HG03095 (cell line): ENCODE results near the gene DIO2.

Experiments
- ATAC-seq: cut with Tn5 transposase; IDR thresholded peaks from one replicate; pipeline ENCODE4 v1.9.1; 2021; ENCODE audit warnings: moderate library complexity; ENCODE audit not compliant: unreplicated experiment

Gene DIO2

DNA sequence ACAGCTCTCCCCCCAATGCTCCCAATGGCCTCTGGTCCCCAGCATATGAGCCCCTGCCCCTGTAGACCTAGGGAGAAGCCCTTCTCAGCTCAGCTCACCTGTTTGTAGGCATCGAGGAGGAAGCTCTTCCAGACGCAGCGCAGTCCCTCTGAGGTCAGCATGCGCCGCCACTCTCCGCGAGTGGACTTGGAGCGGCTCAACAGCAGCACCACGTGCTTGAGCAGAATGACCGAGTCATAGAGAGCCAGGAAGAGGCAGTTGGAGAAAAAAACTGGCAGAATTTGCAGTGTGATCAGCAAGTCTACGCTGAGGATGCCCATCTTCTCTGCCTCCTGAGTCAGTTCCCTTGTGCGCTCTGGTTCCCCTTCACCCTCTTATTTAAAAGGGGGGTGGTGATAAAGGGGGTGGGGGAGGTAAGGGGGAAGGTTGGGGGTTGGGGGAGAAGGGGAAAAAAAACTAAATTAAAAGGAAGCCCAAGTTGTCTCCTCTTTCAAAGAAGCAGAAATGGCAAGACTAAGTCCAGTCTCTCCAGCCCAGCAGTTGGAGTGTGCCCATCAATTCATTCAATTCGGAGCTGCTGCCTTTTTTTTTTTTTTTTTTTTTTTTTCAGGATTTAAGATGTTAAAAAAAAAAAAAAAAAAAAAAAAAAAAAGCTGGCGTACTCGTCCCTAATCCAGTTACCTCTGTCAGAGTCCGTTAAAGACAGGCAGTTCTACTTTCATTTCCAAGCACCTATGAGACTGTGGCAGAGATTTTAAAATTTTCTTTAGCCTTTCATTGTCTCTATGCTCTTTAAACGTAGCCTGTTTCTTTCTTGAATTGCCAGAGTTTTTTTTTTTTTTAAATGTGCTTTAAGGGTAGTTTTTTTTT, at the start of gene DIO2:
DIO2 (minus strand) TSS at position 352 of the 870 bp plus-strand sequence; CDS start at position 320, 32 bp downstream.
- no peak for ATAC-seq

GRCh38 chr14:80260645-80261044, 49.3 kb upstream of the DIO2 start:
- no peak for ATAC-seq

GRCh38 chr14:80239631-80240030, 28.3 kb upstream of the DIO2 start:
- ATAC-seq: no peak

DNA sequence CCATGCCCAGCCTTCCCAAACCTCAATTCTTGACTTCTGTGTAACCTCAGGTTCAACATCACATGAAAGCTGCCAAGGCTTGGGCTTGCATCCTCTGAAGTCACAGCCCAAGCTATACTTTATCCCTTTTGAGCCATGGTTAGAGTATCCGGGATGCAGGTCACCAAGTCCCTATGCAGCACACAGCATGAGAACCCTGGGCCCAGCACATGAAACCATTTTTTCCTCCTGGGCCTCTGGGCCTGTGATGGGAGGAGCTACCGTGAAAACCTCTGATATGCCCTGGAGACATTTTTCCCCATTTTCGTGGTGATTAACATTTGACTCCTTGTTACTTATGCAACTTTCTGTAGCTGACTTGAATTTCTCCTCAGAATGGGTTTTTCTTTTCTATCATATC, 25.8 kb upstream of the DIO2 start:
- ATAC-seq: no peak

- no peak for ATAC-seq
These were observed 22.3 kb upstream of the DIO2 start for GRCh38 chr14:80233470-80234089.

DNA sequence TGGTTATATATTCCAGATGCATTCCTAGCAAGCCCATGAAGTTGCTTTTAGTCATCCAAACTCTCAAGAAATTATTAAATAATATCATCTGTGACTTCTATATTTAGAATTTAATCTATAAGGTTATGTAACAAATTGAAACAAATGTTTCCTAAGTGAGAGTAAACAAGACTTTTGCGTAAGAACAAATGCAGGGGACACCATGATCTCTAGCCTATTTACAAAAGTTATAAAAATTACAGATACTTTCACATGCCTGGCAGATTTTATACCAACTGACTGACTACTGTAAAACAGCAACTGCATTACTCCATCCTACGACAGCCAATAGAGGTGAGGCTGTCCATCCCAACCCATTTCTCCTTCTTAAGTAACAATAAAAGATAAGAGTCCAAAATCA, 20.4 kb upstream of the DIO2 start:
- ATAC-seq: no peak

- ATAC-seq: no peak
These were observed 12.6 kb upstream of the DIO2 start for GRCh38 chr14:80223696-80224465.

- no peak for ATAC-seq
These were observed 5.5 kb upstream of the DIO2 start for GRCh38 chr14:80216818-80217217.

- no peak for ATAC-seq
These were observed 4.7 kb upstream of the DIO2 start for GRCh38 chr14:80215756-80216581.

GRCh38 chr14:80215081-80215480, 3.8 kb upstream of the DIO2 start:
- no peak for ATAC-seq

DNA sequence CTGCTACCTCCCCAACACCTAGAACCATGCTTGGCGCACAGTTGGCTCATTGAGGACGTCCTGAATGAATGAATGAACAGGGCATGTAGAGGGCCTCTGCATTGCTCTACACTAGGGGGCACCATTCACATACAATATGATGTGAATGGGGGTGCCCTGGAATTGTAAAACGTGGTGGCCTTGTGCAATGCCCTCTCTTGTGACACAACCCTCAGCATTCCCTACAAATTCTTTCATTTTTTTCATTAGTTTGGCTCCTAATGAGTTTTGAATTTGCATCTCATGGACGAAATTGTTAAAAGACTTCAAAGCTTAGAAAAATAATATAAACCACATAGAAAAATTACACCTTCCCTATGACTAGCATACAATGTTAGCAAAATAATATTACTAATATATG, 2.3 kb upstream of the DIO2 start:
- ATAC-seq: no peak

- ATAC-seq: no peak
These were observed 706 bp upstream of the DIO2 start for GRCh38 chr14:80212023-80212397.

DNA sequence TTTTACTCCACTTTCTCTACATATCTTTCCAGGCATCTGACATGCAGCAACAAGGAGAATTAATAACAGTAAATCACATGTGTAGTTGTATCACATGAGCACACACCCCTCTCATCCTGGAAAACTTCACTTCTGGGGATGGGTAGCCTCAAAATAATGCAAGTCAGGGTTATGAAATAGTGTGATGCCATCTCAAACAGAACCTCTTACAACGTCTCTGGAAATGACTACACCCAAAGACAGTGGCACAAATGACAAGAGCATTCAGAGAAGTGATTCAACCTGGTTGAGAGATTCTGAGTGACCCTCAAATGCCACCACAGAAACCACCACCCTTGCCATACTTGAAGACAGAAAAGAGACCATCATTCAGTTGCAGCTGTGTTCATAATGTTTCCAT, 2.8 kb downstream of the DIO2 start:
- ATAC-seq: no peak

DNA sequence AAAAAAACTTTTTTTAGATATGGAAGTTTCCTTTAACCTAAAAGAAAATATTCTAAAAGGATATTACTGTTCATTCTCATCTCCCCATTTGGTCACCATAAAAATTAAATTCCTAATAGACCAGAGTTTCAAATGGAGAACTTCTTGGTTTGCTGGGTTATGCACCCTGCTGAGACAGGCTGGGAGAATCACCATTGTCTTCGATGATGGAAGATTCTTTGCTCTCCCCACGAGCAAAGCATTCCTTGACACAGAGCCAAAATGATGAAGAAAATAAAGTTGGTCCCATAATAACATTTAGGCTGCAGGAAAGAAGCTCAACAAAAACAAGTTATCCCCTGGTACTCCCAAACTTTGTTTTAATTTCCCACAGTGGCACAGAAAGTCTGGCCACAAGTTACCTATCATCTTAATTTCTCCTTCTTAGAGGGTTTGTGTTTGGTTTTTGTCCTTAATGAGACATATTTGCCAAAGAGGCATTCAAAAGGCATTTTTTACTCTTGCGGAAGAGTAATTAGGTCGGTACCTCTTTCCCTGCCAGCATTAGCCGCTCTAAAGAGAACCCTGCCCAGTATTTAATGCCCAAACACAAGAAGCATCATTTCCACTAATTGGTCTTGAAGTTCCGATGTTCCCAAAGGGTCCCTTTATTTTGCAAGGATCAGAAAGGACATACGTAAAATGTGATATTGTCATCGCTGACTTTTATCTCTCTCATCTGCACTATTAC, 4.8 kb downstream of the DIO2 start:
- no peak for ATAC-seq

DNA sequence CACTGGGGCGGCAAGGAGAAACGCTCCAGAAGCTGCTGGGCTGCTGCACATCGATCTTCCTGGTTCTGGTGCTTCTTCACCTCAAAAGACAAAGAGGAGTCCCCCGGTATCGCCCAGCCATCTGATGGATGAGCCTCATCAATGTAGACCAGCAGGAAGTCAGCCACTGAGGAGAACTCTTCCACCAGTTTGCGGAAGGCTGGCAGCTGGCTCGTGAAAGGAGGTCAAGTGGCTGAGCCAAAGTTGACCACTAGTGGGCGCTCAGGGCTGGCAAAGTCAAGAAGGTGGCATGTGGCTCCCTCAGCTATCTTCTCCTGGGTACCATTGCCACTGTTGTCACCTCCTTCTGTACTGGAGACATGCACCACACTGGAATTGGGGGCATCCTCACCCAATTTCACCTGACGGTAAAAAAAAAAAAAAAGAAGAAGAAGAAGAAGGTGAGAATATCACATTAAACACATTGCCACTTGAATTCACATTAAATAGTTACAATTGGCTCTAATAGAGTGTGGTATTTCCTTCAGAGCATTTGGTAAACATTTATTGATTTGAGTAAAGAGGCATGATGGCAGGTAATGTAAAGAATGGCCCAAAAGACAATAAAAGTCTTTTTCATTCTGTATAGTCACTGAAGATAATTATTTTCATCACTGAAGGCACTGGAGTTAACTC, 8.3 kb downstream of the DIO2 start:
- no peak for ATAC-seq

- ATAC-seq: no peak
These were observed 11.2 kb downstream of the DIO2 start for GRCh38 chr14:80200093-80200492.

DNA sequence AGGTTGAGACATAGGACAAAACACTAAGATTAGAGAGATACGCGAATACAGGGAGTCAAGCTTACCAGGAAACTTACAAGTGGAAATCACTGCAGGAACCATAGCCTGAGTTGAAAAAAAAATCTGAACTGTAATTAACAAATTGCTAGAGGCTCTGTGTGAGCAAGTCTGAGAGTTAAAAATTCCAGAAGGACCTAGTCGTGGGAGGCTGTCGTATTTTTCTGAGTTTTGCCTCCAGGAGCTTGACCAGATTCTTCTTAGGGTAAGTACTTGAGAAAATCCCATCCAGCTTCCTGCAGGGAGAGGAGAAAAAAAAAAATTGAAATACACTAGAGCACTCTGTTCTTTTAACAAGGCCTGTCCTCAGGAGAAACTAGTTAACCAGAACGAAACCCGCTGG, 22.7 kb downstream of the DIO2 start:
- ATAC-seq: no peak

- no peak for ATAC-seq
These were observed 25.0 kb downstream of the DIO2 start for GRCh38 chr14:80186301-80186800.

- ATAC-seq: no peak
These were observed 34.4 kb downstream of the DIO2 start for GRCh38 chr14:80176893-80177292.
